HG03565 (cell line): ENCODE measurements around the gene NDUFS6.
"Not testable (repeated sequence)": the region's sequence is repeated elsewhere in the genome, so short reads cannot be mapped to it uniquely, and the experiment has no call there.

Source experiments
- ATAC-seq: cut with Tn5 transposase; IDR thresholded peaks from one replicate; pipeline ENCODE4 v1.9.1; 2021; ENCODE audit warnings: mild to moderate bottlenecking, moderate library complexity; ENCODE audit not compliant: unreplicated experiment

The NDUFS6 gene

DNA sequence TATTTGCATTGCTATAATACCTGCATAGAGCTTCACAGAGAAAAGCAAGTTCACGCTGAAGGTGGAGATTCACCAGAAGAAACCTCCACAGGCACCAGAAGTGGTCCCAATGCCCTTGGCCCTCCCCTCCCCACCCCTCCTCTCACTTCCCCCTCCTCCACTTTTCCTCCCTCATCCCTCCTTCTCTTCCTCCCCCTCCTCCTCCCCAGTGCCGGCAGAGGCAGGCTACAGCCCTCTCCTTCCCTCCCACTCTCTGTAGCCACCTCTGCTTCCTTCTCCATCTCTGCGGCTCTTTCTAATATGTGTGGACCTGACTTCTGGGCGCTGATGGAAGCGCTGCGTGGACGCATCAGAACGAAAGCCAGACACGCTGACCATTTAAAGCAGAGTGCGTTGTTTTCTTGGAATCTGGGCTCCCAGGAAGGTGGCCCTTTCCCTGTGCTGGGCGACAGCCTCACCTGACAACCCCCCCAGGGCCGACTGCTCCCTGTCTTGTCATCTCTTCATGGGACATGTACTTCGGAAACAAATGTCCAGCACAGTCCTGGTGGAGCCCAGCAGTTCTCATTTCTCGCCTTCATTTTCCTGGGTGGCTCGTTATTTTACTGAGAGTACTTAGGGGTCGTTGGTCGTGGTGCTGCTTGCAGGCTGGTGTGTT, 29.5 kb downstream of the NDUFS6 start:
- no peak for ATAC-seq

DNA sequence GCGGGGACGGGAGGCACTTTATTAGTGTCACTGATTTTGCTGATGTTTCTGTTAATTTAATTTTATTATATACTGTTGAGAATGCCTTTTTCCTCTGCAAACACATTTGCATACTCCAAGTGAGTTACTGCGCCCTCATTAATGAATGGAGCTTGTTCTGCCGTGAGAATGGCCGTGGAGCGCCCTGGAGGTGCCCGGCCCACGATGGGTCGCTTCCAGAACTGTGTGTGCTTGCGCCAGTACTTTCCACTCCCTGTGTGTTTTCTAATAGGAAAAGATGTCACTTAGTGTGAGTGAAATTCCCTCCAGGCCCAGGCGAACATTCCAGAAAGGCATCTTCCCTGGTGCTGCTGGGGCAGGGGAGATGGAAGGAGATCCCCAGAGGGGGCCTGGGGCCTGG, 30.1 kb downstream of the NDUFS6 start:
- ATAC-seq, result no peak

GRCh38 chr5:1831677-1832313, 30.6 kb downstream of the NDUFS6 start:
- no peak for ATAC-seq

GRCh38 chr5:1832511-1833250, 31.5 kb downstream of the NDUFS6 start:
- no peak for ATAC-seq

- ATAC-seq, result no peak
Measured at GRCh38 chr5:1833264-1834021, 32.2 kb downstream of the NDUFS6 start.

GRCh38 chr5:1834022-1834551, 32.9 kb downstream of the NDUFS6 start:
- ATAC-seq, result no peak

DNA sequence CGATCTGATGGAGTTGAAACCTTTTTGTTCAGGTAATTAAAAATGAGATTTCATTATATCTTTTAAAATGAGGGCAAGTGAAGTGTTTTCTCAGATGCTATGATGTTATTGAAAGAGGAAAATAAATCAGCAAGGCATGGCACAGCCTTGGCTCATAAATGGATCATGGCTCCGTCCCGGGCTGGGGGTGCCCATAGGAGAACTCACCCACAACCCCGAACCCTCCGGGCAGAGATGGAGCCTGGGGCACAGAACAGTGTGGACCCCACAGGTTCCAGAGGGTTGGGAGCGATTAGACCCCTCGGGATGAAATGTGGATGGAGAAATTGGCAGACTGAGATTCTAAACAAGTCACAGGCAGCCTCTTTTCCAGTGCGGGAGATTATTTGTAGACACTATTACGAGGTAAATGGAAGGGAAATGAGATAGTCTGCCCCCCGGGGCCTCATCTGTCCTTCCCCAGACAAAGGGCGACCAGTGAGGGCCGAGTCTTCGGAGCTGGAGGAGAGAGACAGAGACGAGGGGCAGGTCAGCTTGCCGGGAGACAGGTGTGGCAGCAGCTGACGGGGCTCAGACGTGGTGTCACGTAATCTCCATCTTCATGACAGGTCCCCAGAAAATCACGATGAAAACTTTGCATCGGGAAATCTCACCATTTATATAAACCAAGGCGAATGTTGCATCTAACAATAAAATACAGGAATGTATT, 33.7 kb downstream of the NDUFS6 start:
- no peak for ATAC-seq

DNA sequence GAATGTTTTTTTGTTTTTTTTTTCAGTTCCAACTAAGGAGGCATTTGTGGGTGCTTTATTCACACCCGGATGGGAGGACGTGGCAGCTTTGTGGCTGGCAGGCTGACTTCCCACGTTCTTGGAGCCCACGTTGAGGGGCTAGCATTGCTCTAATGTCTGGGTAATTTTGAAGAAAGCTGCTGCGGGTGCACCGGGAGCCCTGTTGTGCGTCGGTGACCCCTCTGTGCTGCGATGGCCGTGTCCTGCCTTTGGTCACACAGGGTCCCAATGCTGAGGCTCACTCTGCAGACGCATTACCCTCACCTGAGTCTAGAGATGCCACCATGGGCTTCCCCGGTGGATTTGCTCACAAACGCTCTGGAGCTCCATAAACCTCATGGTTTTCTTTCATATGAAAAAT, 34.2 kb downstream of the NDUFS6 start:
- no peak for ATAC-seq

GRCh38 chr5:1836176-1836890, 35.1 kb downstream of the NDUFS6 start:
- no peak for ATAC-seq

GRCh38 chr5:1836891-1837880, 36.0 kb downstream of the NDUFS6 start:
- no peak for ATAC-seq

- ATAC-seq, result no peak
Measured at GRCh38 chr5:1838013-1838412, 36.8 kb downstream of the NDUFS6 start.

GRCh38 chr5:1840071-1840547, 38.9 kb downstream of the NDUFS6 start:
- no peak for ATAC-seq

DNA sequence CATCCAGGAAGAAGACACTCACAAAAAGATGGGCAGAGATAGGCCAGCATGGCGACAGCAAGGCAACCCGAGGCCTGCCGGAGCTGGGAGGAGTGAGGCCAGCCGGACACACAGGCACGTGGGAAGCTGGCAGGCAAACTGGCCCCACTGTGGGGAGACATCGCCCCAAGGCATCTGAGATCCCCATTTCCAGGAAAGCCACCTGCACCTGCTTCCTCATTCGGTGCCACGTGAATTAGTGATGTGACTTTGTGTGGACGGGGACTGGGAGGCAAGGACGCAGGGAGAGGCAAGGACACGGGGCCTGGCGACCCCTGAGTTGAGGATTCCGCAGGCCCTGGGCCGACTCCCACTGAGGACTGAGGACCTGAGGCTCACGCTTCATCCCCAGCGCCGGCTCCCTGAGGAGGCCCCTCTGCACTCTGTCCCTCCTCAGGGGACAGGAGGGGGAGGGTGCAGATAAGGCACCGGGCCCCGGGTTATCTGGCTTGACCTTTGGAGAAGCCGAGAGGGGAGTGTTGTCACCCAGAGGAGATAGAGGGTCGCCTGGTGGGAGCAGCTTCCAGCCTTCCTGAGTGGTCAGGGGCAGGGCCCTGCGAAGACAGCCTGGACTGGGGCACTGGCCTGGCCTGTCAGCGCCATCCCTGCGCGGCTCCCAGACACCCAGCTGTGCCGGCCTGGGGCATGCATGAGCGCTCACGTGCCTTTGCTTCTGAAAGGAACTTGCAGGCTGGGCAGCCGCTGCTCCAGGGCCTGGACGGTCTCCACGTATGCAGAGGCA, 39.7 kb downstream of the NDUFS6 start:
- no peak for ATAC-seq

- no peak for ATAC-seq
Measured at GRCh38 chr5:1842004-1842819, 41.0 kb downstream of the NDUFS6 start.

DNA sequence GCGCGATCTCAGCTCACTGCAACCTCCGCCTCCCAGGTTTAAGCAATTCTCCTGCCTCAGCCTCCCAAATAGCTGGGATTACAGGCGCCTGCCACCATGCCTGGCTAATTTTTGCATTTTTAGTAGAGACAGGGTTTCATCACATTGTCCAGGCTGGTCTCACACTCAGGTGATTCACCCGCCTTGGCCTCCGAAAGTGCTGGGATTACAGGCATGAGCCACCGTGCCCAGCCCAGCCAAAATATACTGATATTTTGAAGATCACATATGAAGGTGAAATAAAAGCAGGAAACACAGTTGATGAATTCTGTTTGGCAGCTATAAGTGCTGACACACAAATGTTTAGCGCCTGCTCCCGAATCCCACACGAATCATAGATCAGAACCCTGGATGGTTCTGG, 42.6 kb downstream of the NDUFS6 start:
- not testable (repeated sequence) for ATAC-seq

DNA sequence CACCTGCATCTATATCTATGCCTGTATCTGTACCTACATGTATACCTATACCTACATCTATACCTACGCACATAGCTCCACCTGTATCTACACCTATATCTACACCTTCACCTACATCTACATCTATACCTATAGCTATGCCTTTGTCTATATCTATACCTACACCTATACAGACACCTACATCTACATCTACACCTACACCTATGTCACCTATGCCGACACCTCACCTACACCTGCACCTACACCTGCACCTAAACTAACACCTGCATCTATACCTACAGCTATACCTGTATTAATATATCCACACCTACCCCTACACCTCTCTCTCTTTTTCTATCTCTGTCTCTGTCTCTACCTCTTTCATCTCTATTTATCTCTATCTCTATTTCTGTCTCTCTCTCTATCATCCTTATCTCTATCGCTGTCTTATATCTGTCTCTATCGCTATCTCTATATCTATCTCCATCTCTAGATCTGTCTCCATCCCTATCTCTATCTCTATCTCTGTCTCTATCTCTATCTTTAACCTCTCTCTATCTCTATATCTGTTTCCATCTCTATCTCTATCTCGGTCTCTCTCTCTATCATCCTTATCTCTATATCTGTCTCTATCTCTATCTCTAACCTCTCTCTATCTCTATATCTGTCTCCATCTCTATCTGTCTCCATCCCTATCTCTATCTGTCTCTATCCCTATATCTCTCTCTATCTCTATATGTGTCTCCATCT, 43.7 kb downstream of the NDUFS6 start:
- ATAC-seq, result no peak
